Stimulated activated CD4-positive, alpha-beta T cell treated with anti-CD3 and anti-CD28 coated beads, TNF-alpha, amount 100 ng/mL, for 24 hours (primary cell): ENCODE results near the gene CHRM5.

ENCODE experiments used
- DNase-seq, 3 experiments: peaks; one replicate each; pipeline ENCODE4 v3.0.0-alpha.2; 2020; ENCODE audit warnings: low read depth in 3 of 3

Gene CHRM5

DNA sequence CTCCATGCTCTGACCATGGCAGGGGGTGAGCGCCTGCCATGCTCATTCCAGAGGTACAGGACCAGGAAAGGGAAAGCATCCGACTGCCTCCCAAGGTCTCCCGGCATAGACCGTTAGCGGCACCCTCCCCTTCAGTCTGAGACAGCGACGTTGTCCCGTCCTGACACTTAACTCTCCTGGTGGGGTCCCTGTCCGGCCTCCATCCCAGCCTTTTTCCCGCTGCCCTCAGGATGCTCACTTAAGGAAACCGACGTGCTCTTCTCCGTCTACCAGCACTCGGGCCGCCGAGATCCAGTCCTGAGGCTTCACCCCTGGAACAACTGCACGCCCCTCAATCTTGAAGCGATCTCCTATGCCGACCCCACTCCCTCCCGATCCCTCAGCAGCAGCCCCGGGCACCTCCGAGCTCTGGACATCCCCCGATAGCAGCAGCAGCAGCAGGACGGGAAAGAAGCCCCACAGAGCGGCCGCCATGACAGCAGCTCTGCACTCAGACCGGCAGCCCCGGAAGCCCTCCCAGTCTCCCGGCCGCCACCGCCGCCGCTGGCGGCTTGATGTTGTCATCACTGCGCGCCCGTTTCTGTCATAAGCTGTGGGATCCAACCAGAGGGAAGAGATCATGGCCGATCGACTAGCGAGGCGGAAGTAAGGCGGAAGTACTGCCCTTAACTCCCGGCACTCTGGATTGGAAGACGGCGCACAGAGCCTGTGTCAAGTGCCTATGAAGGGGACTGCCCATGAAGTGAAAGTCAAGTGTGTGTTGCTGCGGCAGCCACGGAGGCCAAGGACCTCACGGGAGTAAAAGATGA, 133.3 kb downstream of the CHRM5 start, which contains the start of the genes EMC7 and PGBD4:
Gene EMC7, minus strand, starts transcription at position 497 of the 809 bp plus-strand sequence. Its CDS starts 23 bp downstream, at position 474.
Gene PGBD4, plus strand, starts transcription at position 718 of the 809 bp plus-strand sequence. CDS start 449 bp downstream, outside the sequence.
- peak; percentile 99 for DNase-seq

DNA sequence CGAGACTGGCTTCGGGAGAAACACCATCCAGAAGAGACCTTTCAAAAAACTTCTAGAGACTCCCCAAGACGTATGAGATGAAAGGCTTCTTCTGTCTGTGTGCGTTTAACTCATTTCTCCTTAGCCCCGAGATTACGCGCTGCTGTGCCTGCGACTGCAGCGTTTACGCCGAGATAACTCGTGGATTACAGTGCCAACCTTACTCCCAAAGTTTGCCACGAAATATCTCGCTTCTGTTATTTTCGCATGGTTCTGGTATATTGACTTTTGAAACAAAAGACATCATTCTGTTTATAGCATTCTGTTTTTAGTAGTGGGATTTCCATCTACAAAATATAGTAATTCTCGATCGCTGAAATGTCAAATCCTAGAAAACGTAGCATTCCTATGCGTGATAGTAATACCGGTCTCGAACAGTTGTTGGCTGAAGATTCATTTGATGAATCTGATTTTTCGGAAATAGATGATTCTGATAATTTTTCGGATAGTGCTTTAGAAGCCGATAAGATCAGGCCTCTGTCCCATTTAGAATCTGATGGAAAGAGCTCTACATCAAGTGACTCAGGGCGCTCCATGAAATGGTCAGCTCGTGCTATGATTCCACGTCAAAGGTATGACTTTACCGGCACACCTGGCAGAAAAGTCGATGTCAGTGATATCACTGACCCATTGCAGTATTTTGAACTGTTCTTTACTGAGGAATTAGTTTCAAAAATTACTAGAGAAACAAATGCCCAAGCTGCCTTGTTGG, 134.1 kb downstream of the CHRM5 start:
- no peak for DNase-seq

DNA sequence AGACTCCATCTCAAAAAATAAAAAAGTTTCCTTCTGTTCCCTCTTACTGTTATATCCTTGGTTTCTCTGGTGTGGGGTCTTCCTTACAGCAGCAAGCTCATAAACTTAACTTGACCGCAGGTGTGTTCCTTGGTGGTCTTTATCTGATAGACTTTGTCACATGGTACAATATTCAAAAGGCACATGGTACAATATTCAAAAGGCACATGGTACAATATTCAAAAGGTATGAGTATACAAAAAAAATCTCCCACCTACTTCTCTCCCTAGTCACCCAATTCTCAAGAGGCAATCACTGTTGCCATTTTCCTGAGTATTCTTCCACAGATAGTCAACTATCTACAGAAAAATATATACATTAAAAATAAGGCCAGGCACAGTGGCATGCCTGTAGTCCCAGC, 138.1 kb downstream of the CHRM5 start:
- DNase-seq, result no peak

- DNase-seq, result no peak
Measured at GRCh38 chr15:34107315-34107714, 139.0 kb downstream of the CHRM5 start.

DNA sequence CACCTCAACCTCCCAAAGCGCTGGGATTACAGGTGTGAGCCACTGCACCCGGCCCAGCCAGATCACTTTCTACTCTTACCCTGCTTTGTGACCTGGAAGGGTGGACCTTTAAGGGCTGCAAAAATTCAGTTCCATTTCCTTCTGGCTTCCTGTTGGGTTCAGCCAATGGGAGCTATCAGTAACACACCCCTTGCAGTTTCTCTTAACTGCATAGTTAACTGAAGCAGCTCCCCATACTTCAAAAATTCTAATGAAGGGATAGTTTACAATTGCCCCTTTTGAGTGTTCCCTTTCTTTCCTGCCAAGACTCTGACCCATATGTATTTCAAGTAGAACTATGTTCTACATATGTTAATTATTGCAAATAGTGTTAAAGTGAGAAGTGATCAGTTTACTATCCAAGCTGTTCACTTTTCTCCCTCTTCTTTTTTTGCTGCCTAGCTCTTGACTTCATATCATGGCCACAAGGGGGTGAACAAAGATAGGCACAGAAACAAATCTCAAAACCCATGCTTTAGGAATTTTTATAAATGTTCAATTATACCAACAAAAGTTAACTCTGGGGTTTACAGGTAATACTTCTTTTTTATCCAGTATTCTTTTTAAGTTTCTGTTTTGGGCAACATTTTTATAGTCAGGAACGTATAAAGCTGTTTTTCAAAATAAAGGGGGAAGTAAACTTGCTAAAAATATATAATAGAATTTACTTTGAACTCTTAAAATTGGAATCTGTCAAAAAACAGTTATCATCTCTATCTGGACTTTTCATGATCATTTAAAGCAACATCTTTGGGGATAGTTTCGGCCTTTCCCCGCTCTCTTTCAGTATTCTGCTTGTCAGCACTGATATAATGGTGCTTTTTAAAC, 141.7 kb downstream of the CHRM5 start:
- no peak for DNase-seq

GRCh38 chr15:34111488-34111887, 143.2 kb downstream of the CHRM5 start:
- DNase-seq, result no peak

DNA sequence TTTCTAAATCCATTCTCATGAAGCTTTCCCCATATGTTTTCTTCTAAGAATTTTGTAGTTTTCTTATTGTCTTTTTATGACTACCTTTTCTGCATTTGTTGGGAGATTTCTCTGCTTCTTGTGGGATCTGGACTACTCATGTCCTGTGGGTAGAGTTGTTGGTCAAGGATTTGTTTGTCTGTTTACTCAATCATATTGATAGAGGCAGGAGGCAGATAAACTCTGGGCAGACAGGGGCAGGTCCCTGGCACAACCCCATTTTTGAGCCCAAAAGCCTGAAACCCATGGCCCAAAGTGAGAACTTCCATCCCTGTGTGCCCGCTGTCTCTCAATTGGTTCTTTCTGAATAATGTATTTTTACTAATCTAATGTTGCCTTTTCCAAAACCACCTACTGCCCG, 145.9 kb downstream of the CHRM5 start:
- no peak for DNase-seq

- no peak for DNase-seq
Measured at GRCh38 chr15:34114739-34115138, 146.4 kb downstream of the CHRM5 start.

GRCh38 chr15:34116620-34117019, 148.3 kb downstream of the CHRM5 start:
- no peak for DNase-seq
